Transverse colon (tissue), 4 donors: ENCODE results near the gene INKA2.

ENCODE experiments used
- EP300 ChIP-seq: sonication (generic); formaldehyde crosslinking; IDR thresholded peaks from one replicate; pipeline ENCODE4 v1.6.1; 2017; ENCODE audit warnings: antibody characterized with exemption, low read depth
- POLR2A ChIP-seq: fragments of 450-650 bp; IDR thresholded peaks from one replicate; pipeline ENCODE4 v1.6.1; 2016; ENCODE audit warnings: antibody characterized with exemption, mild to moderate bottlenecking, moderate library complexity
- POLR2AphosphoS5 ChIP-seq, 3 donors: sonication (generic); formaldehyde crosslinking; IDR thresholded peaks; one replicate each; pipeline ENCODE4 v1.6.1; 2016; ENCODE audit warnings: antibody characterized with exemption in 3 of 3
- TF ChIP-seq, protein P1 (sequence below), 5 experiments: fragments of 200-600 bp in 3 of 5; fragments of 450-650 bp in 2 of 5; sonication (generic) in 3 of 5; IDR thresholded peaks; 1 replicate in 2 of 5; 2 replicates in 3 of 5; pipeline ENCODE4 v1.5.1; 2016 to 2017; ENCODE audit warnings: antibody characterized with exemption in 5 of 5, inconsistent platforms in 3 of 5, mild to moderate bottlenecking in 2 of 5, moderate library complexity in 1 of 5

DNA sequence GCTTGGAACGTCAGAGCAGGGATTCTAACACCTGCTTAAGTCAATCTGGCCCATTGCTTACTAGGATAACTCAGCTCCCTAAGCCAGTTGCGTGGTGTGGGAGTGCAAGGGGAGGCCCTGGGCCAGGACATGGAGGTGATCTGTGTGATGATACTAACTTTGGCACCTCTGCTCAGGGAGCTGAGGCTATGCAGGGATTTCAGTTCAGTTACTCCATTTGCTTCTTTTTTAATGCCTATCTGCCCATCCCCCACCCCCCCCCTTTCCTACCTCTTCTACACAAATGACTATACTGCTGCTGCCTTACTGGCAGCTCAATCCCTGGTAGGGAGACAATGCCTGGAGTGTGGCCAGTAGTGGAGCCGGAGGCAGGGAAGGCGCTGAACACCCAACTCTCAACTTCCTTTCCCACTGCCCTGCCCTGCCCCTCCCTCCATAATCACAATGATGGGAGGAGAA lies 19.5 kb downstream of the INKA2 start:
- TF ChIP-seq, protein P1, sequence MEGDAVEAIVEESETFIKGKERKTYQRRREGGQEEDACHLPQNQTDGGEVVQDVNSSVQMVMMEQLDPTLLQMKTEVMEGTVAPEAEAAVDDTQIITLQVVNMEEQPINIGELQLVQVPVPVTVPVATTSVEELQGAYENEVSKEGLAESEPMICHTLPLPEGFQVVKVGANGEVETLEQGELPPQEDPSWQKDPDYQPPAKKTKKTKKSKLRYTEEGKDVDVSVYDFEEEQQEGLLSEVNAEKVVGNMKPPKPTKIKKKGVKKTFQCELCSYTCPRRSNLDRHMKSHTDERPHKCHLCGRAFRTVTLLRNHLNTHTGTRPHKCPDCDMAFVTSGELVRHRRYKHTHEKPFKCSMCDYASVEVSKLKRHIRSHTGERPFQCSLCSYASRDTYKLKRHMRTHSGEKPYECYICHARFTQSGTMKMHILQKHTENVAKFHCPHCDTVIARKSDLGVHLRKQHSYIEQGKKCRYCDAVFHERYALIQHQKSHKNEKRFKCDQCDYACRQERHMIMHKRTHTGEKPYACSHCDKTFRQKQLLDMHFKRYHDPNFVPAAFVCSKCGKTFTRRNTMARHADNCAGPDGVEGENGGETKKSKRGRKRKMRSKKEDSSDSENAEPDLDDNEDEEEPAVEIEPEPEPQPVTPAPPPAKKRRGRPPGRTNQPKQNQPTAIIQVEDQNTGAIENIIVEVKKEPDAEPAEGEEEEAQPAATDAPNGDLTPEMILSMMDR (IDR thresholded peaks at IDR 0.05), result no peak
- TF ChIP-seq POLR2A (no peak), POLR2AphosphoS5 (IDR thresholded peaks at IDR 0.05) (no peak), EP300 (no peak)
